ENCODE results near the gene AGO1. TPM values are rescaled to one million over a fixed set of nuclear protein-coding genes. Genes with fewer than 3 reads are reported as not detected.
A peak's percentile ranks its signal among the peaks of the same experiment; 100 is the strongest.
"Not testable (repeated sequence)": the region's sequence is repeated elsewhere in the genome, so short reads cannot be mapped to it uniquely, and the experiment has no call there.

Gene AGO1
- total RNA-seq, 1 donor from 2014 or later, result 61.5 TPM

GRCh38 chr1:35866991-35867390 lies 16.0 kb upstream of the AGO1 start:
- Mint-ChIP-seq H3K27ac (ENCODE audit: unreplicated experiment) (no peak overlapping the region), H3K4me3 (no peak overlapping the region), H3K4me1 (peaks cover 4% of the 10 kb centered on the region), H3K9me3 (no peaks in the 10 kb centered on the region), H3K27me3 (ENCODE audit: low read depth) (no peaks in the 10 kb centered on the region), H3K36me3 (ENCODE audit: low read depth) (no peaks in the 10 kb centered on the region)
- no peak for DNase-seq (ENCODE audit: low read depth, low spot score)
- TF ChIP-seq CTCF (conservative IDR thresholded peaks at IDR 0.05), result no peak

GRCh38 chr1:35869245-35869950 lies 13.6 kb upstream of the AGO1 start:
- H3K4me3 Mint-ChIP-seq, result not testable (repeated sequence)
- H3K27ac Mint-ChIP-seq (ENCODE audit: unreplicated experiment), result peak overlapping the region; percentile 70

GRCh38 chr1:35870651-35871309 lies 12.2 kb upstream of the AGO1 start:
- no peak overlapping the region for H3K27ac Mint-ChIP-seq (ENCODE audit: unreplicated experiment)
- peaks cover 4% of the 10 kb centered on the region for H3K4me1 Mint-ChIP-seq
- no peak for TF ChIP-seq CTCF (conservative IDR thresholded peaks at IDR 0.05)
- H3K4me3 Mint-ChIP-seq, result no peak overlapping the region
- DNase-seq (ENCODE audit: low read depth, low spot score), result no peak
- H3K27me3 Mint-ChIP-seq (ENCODE audit: low read depth), result no peaks in the 10 kb centered on the region
- no peaks in the 10 kb centered on the region for H3K9me3 Mint-ChIP-seq
- H3K36me3 Mint-ChIP-seq (ENCODE audit: low read depth), result no peaks in the 10 kb centered on the region

More at GRCh38 chr1:35869245-35869950, 13.6 kb upstream of the AGO1 start:
- not testable (repeated sequence) for DNase-seq (ENCODE audit: low read depth, low spot score); H3K36me3 Mint-ChIP-seq (ENCODE audit: low read depth); H3K9me3 Mint-ChIP-seq; H3K4me1 Mint-ChIP-seq; H3K27me3 Mint-ChIP-seq (ENCODE audit: low read depth)

- DNase-seq (ENCODE audit: low read depth, low spot score), result no peak
- Mint-ChIP-seq H3K9me3 (no peaks in the 10 kb centered on the region), H3K4me1 (peaks cover 4% of the 10 kb centered on the region), H3K27me3 (ENCODE audit: low read depth) (no peaks in the 10 kb centered on the region), H3K27ac (ENCODE audit: unreplicated experiment) (no peak overlapping the region), H3K4me3 (no peak overlapping the region), H3K36me3 (ENCODE audit: low read depth) (no peaks in the 10 kb centered on the region)
- no peak for TF ChIP-seq CTCF (conservative IDR thresholded peaks at IDR 0.05)
These were observed 9.7 kb upstream of the AGO1 start for GRCh38 chr1:35873243-35873750.

- not testable (repeated sequence) for H3K36me3 Mint-ChIP-seq (ENCODE audit: low read depth); H3K4me3 Mint-ChIP-seq
These were observed 8.9 kb upstream of the AGO1 start for GRCh38 chr1:35874115-35874514.

GRCh38 chr1:35876988-35877387 lies 6.0 kb upstream of the AGO1 start:
- no peak for DNase-seq (ENCODE audit: low read depth, low spot score)
- no peaks in the 10 kb centered on the region for H3K27me3 Mint-ChIP-seq (ENCODE audit: low read depth)
- no peaks in the 10 kb centered on the region for H3K9me3 Mint-ChIP-seq
- H3K4me3 Mint-ChIP-seq, result no peak overlapping the region
- H3K27ac Mint-ChIP-seq (ENCODE audit: unreplicated experiment), result no peak overlapping the region
- H3K36me3 Mint-ChIP-seq (ENCODE audit: low read depth), result no peaks in the 10 kb centered on the region
- no peak for TF ChIP-seq CTCF (conservative IDR thresholded peaks at IDR 0.05)
- peaks cover 5% of the 10 kb centered on the region for H3K4me1 Mint-ChIP-seq

More at GRCh38 chr1:35874115-35874514, 8.9 kb upstream of the AGO1 start:
- H3K4me1 Mint-ChIP-seq; H3K27me3 Mint-ChIP-seq (ENCODE audit: low read depth); H3K9me3 Mint-ChIP-seq; DNase-seq (ENCODE audit: low read depth, low spot score); H3K27ac Mint-ChIP-seq (ENCODE audit: unreplicated experiment): not testable (repeated sequence)
